HG03175 (cell line): ENCODE results near the gene EEF1A1.
"Not testable (repeated sequence)": the region's sequence is repeated elsewhere in the genome, so short reads cannot be mapped to it uniquely, and the experiment has no call there.

Source experiments
- ATAC-seq: cut with Tn5 transposase; IDR thresholded peaks from one replicate; pipeline ENCODE4 v1.9.1; 2021; ENCODE audit warnings: mild to moderate bottlenecking, moderate library complexity; ENCODE audit not compliant: unreplicated experiment

EEF1A1 gene

DNA sequence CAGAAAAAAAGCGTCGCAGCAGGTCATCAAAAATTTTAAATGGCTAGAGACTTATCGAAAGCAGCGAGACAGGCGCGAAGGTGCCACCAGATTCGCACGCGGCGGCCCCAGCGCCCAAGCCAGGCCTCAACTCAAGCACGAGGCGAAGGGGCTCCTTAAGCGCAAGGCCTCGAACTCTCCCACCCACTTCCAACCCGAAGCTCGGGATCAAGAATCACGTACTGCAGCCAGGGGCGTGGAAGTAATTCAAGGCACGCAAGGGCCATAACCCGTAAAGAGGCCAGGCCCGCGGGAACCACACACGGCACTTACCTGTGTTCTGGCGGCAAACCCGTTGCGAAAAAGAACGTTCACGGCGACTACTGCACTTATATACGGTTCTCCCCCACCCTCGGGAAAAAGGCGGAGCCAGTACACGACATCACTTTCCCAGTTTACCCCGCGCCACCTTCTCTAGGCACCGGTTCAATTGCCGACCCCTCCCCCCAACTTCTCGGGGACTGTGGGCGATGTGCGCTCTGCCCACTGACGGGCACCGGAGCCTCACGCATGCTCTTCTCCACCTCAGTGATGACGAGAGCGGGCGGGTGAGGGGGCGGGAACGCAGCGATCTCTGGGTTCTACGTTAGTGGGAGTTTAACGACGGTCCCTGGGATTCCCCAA, at the start of gene EEF1A1:
Gene EEF1A1, minus strand, starts transcription at position 345 of the 663 bp plus-strand sequence. CDS start 1,006 bp downstream, outside the sequence.
- peak; percentile 73 for ATAC-seq

DNA sequence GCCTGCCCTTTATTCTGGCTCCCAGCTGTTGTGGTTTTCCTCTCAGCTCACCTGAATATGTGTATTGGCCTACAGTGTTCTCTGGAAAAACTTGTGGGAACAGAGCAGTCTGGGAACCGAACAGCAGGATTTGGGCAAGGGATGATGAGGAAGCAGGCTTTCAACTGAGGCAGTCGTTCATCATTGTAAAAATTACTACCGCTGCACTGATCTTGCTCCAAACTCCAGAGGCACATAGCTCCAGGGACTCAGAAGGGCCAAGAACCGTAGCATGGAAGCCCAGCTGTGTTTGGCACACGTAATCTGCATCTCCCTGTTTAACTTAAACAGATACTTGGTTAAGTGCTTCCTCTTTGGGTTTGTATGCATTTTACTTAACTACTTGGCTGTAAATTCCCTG, 48.3 kb upstream of the EEF1A1 start:
- ATAC-seq = no peak

GRCh38 chr6:73566954-73567591, 46.2 kb upstream of the EEF1A1 start:
- ATAC-seq = no peak

- not testable (repeated sequence) for ATAC-seq
Measured at GRCh38 chr6:73566486-73566871, 45.6 kb upstream of the EEF1A1 start.

- ATAC-seq = no peak
Measured at GRCh38 chr6:73565767-73566485, 45.1 kb upstream of the EEF1A1 start.

GRCh38 chr6:73564578-73565345, 43.9 kb upstream of the EEF1A1 start:
- no peak for ATAC-seq

GRCh38 chr6:73562558-73562957, 41.7 kb upstream of the EEF1A1 start:
- no peak for ATAC-seq

- ATAC-seq = peak; percentile 44
Measured at GRCh38 chr6:73560853-73561407, 40.1 kb upstream of the EEF1A1 start.

- ATAC-seq = peak; percentile 33
Measured at GRCh38 chr6:73560182-73560732, 39.4 kb upstream of the EEF1A1 start.

- not testable (repeated sequence) for ATAC-seq
Measured at GRCh38 chr6:73559399-73559794, 38.6 kb upstream of the EEF1A1 start.

- peak; percentile 76 for ATAC-seq
Measured at GRCh38 chr6:73558624-73559398, 38.0 kb upstream of the EEF1A1 start.

DNA sequence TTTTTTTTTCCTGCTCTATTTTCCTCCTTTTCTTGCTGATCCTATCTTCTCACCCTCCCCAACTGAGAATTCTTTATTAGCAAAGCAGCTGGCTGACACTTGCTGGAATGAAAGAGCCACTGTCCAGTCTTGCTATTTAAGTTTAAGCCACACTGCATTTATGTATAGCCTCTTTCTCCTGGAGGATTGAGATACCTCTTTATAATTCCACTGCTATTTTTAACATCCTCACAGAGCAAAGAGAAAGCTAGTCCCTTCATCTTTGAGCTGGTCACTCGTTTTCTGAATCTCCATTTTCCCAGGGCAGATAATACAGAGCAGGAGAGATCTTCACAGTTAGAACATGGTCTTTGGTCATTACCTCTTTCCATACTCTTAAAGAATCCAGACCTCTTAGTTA, 36.0 kb upstream of the EEF1A1 start:
- ATAC-seq = no peak

DNA sequence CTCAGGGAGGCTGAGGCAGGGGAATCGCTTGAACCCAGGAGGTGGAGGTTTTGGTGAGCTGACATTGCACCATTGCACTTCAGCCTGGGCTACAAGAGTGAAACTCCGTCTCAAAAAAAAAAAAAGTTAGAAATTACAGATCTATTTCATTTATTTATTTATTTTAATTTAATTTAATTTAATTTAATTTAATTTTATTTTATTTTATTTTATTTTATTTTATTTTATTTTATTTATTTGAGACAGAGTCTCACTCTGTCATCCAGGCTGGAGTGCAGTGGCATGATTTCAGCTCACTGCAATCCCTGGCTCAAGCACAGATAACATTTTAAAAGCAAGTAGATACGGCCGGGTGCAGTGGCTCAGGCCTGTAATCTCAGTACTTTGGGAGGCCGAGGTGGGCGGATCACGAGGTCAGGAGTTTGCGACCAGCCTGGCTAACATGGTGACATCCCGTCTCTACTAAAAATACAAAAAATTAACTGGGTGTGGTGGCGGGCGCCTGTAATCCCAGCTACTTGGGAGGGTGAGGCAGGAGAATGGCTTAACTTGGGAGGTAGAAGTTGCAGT, 34.6 kb upstream of the EEF1A1 start:
- not testable (repeated sequence) for ATAC-seq

GRCh38 chr6:73551115-73551514, 30.3 kb upstream of the EEF1A1 start:
- ATAC-seq = not testable (repeated sequence)

DNA sequence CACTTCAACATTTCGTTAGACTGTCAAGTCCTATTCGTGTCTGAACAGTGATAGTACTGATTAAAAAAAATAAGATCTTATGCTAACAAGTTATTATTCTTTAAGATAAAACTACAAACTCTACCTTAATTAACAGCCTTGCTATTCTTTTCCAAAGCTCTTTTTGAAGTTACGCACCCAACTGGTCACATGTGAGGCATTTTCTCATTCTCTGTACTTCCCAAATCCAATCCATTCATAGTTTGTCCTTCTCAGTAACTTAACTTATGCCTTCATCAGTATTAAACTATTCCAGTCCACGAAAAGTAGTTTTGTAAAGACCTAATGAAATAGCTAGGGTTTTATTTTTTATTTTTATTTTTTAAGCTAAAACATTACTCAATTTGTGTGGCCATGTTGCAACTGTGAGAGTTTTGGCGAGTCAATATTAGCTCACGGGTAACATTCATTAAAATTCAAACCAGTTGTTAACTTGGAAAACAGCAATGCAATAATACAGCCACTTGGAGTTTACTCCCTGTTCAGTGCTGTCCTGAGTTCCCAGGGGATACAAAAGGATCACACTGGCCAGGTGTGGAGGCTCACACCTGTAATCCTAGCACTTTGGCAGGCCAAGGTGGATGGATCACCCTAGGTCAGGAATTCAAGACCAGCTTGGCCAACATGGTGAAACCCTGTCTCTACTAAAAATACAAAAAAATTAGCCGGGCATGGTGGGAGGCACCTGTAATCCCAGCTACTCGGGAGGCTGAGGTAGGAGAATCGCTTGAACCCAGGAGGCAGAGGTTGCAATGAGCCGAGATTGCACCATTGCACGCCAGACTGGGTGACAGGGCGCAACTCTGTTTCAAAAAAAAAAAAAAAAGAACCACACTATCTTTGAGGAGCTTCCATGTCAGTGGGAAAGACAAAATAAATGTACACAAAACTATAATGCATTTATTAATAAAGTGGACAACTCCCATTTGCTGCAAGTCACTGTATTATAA, 27.9 kb upstream of the EEF1A1 start:
- no peak for ATAC-seq

- ATAC-seq = no peak
Measured at GRCh38 chr6:73547036-73547435, 26.2 kb upstream of the EEF1A1 start.

- ATAC-seq = no peak
Measured at GRCh38 chr6:73542891-73543290, 22.1 kb upstream of the EEF1A1 start.

- ATAC-seq = not testable (repeated sequence)
Measured at GRCh38 chr6:73542481-73542880, 21.6 kb upstream of the EEF1A1 start.
